ENCODE measurements around the gene TMEM208. TPM values are rescaled to one million over a fixed set of nuclear protein-coding genes. Genes with fewer than 3 reads are reported as not detected.

TMEM208 gene
- total RNA-seq, 1 donor from 2014 or later = 49.2 TPM

- Mint-ChIP-seq H3K27me3 (peaks cover 21% of the 10 kb centered on the region), H3K36me3 (no peaks in the 10 kb centered on the region), H3K4me3 (no peak overlapping the region)
Observed at GRCh38 chr16:67263201-67263600, 36.3 kb downstream of the TMEM208 start.

GRCh38 chr16:67264277-67264676, 37.3 kb downstream of the TMEM208 start:
- Mint-ChIP-seq H3K27ac (no peak overlapping the region), H3K4me3 (no peak overlapping the region), H3K36me3 (no peaks in the 10 kb centered on the region), H3K27me3 (peaks cover 21% of the 10 kb centered on the region), H3K9me3 (no peaks in the 10 kb centered on the region), H3K4me1 (ENCODE audit: unreplicated experiment) (peaks cover 9% of the 10 kb centered on the region)
- peak; percentile 35 for TF ChIP-seq CTCF (conservative IDR thresholded peaks at IDR 0.05)
- no peak for DNase-seq (ENCODE audit: extremely low spot score, unreplicated experiment)

More at GRCh38 chr16:67263201-67263600, 36.3 kb downstream of the TMEM208 start:
- Mint-ChIP-seq H3K27ac (no peak overlapping the region), H3K9me3 (no peaks in the 10 kb centered on the region), H3K4me1 (ENCODE audit: unreplicated experiment) (peaks cover 9% of the 10 kb centered on the region)
- DNase-seq (ENCODE audit: extremely low spot score, unreplicated experiment) = no peak
- TF ChIP-seq CTCF (conservative IDR thresholded peaks at IDR 0.05) = no peak

- Mint-ChIP-seq H3K4me3 (no peak overlapping the region), H3K4me1 (ENCODE audit: unreplicated experiment) (peaks cover 9% of the 10 kb centered on the region), H3K27me3 (peaks cover 21% of the 10 kb centered on the region), H3K9me3 (no peaks in the 10 kb centered on the region), H3K36me3 (no peaks in the 10 kb centered on the region), H3K27ac (no peak overlapping the region)
- TF ChIP-seq CTCF (conservative IDR thresholded peaks at IDR 0.05) = no peak
- no peak for DNase-seq (ENCODE audit: extremely low spot score, unreplicated experiment)
Observed at GRCh38 chr16:67264866-67265265, 37.9 kb downstream of the TMEM208 start.

- TF ChIP-seq CTCF (conservative IDR thresholded peaks at IDR 0.05) = no peak
Observed at GRCh38 chr16:67265834-67266233, 38.9 kb downstream of the TMEM208 start.

GRCh38 chr16:67268136-67268579, 41.2 kb downstream of the TMEM208 start:
- DNase-seq (ENCODE audit: extremely low spot score, unreplicated experiment) = no peak
- no peak for TF ChIP-seq CTCF (conservative IDR thresholded peaks at IDR 0.05)
- Mint-ChIP-seq H3K36me3 (no peaks in the 10 kb centered on the region), H3K27ac (no peak overlapping the region), H3K27me3 (peaks cover 11% of the 10 kb centered on the region), H3K4me3 (no peak overlapping the region), H3K9me3 (no peaks in the 10 kb centered on the region), H3K4me1 (ENCODE audit: unreplicated experiment) (no peaks in the 10 kb centered on the region)

More at GRCh38 chr16:67265834-67266233, 38.9 kb downstream of the TMEM208 start:
- no peak overlapping the region for H3K27ac Mint-ChIP-seq
- peaks cover 2% of the 10 kb centered on the region for H3K4me1 Mint-ChIP-seq (ENCODE audit: unreplicated experiment)
- DNase-seq (ENCODE audit: extremely low spot score, unreplicated experiment) = no peak
- H3K36me3 Mint-ChIP-seq = no peaks in the 10 kb centered on the region
- H3K9me3 Mint-ChIP-seq = no peaks in the 10 kb centered on the region
- peaks cover 18% of the 10 kb centered on the region for H3K27me3 Mint-ChIP-seq
- H3K4me3 Mint-ChIP-seq = no peak overlapping the region

- TF ChIP-seq CTCF (conservative IDR thresholded peaks at IDR 0.05) = no peak
- no peak for DNase-seq (ENCODE audit: extremely low spot score, unreplicated experiment)
- Mint-ChIP-seq H3K27me3 (peaks cover 3% of the 10 kb centered on the region), H3K4me1 (ENCODE audit: unreplicated experiment) (no peaks in the 10 kb centered on the region), H3K9me3 (no peaks in the 10 kb centered on the region), H3K4me3 (no peak overlapping the region), H3K27ac (no peak overlapping the region), H3K36me3 (no peaks in the 10 kb centered on the region)
Observed at GRCh38 chr16:67269766-67270165, 42.8 kb downstream of the TMEM208 start.

Measured in type B pancreatic cell (in vitro differentiated cells).